HG03025 (cell line): ENCODE data around the gene DDX51.
"Not testable (repeated sequence)": the region's sequence is repeated elsewhere in the genome, so short reads cannot be mapped to it uniquely, and the experiment has no call there.

Source experiments
- ATAC-seq: cut with Tn5 transposase; IDR thresholded peaks from one replicate; pipeline ENCODE4 v1.9.1; 2021; ENCODE audit warnings: mild to moderate bottlenecking, moderate library complexity; ENCODE audit not compliant: unreplicated experiment, low FRiP score

Gene DDX51

GRCh38 chr12:132155771-132156572 is 11.9 kb upstream of the DDX51 start:
- ATAC-seq, result no peak

- no peak for ATAC-seq
Measured at GRCh38 chr12:132154941-132155770, 11.0 kb upstream of the DDX51 start.

GRCh38 chr12:132154341-132154761 is 10.2 kb upstream of the DDX51 start:
- no peak for ATAC-seq

GRCh38 chr12:132153501-132154340 is 9.6 kb upstream of the DDX51 start:
- peak; percentile 60 for ATAC-seq

GRCh38 chr12:132152953-132153352 is 8.8 kb upstream of the DDX51 start:
- ATAC-seq, result no peak

GRCh38 chr12:132152411-132152821 is 8.3 kb upstream of the DDX51 start:
- ATAC-seq, result no peak

GRCh38 chr12:132151766-132152410 is 7.8 kb upstream of the DDX51 start:
- no peak for ATAC-seq

- ATAC-seq, result no peak
Measured at GRCh38 chr12:132151145-132151765, 7.1 kb upstream of the DDX51 start.

- ATAC-seq, result no peak
Measured at GRCh38 chr12:132150780-132151144, 6.6 kb upstream of the DDX51 start.

- ATAC-seq, result not testable (repeated sequence)
Measured at GRCh38 chr12:132149526-132149925, 5.4 kb upstream of the DDX51 start.

- ATAC-seq, result no peak
Measured at GRCh38 chr12:132148368-132149045, 4.4 kb upstream of the DDX51 start.

- ATAC-seq, result no peak
Measured at GRCh38 chr12:132147423-132148367, 3.6 kb upstream of the DDX51 start.

GRCh38 chr12:132146772-132147422 is 2.8 kb upstream of the DDX51 start:
- ATAC-seq, result no peak

- ATAC-seq, result no peak
Measured at GRCh38 chr12:132146098-132146497, 2.0 kb upstream of the DDX51 start.

GRCh38 chr12:132145334-132145733 is 1.2 kb upstream of the DDX51 start:
- ATAC-seq, result no peak

GRCh38 chr12:132144810-132145168 is 670 bp upstream of the DDX51 start:
- ATAC-seq, result no peak

GRCh38 chr12:132143336-132144071 is 615 bp downstream of the DDX51 start:
- peak; percentile 24 for ATAC-seq
